Measurements from ENCODE around the gene VGF.
"Not testable (repeated sequence)": the region's sequence is repeated elsewhere in the genome, so short reads cannot be mapped to it uniquely, and the experiment has no call there.

Gene VGF

GRCh38 chr7:101133621-101134398 is 31.6 kb downstream of the VGF start:
- no peak for DNase-seq

- not testable (repeated sequence) for DNase-seq
Measured at GRCh38 chr7:101132626-101133600, 32.5 kb downstream of the VGF start.

GRCh38 chr7:101129603-101130117 is 35.7 kb downstream of the VGF start:
- DNase-seq, result no peak

- DNase-seq, result no peak
Measured at GRCh38 chr7:101128040-101128834, 37.1 kb downstream of the VGF start.

- no peak for DNase-seq
Measured at GRCh38 chr7:101127460-101128039, 37.8 kb downstream of the VGF start.

GRCh38 chr7:101126651-101127459 is 38.5 kb downstream of the VGF start, which contains the start of gene SERPINE1:
SERPINE1 (plus strand) TSS chr7:101127104; CDS start chr7:101128394, 1,290 bp downstream.
- DNase-seq, result no peak

- DNase-seq, result no peak
Measured at GRCh38 chr7:101125989-101126650, 39.2 kb downstream of the VGF start.

- no peak for DNase-seq
Measured at GRCh38 chr7:101124376-101125056, 40.9 kb downstream of the VGF start.

GRCh38 chr7:101123703-101124068 is 41.7 kb downstream of the VGF start:
- DNase-seq, result no peak

- no peak for DNase-seq
Measured at GRCh38 chr7:101122933-101123702, 42.3 kb downstream of the VGF start.

- DNase-seq, result no peak
Measured at GRCh38 chr7:101121991-101122932, 43.1 kb downstream of the VGF start.

- not testable (repeated sequence) for DNase-seq
Measured at GRCh38 chr7:101121631-101121990, 43.8 kb downstream of the VGF start.

GRCh38 chr7:101120315-101120714 is 45.1 kb downstream of the VGF start:
- no peak for DNase-seq

GRCh38 chr7:101119876-101120275 is 45.5 kb downstream of the VGF start:
- DNase-seq, result no peak

GRCh38 chr7:101118856-101119255 is 46.5 kb downstream of the VGF start:
- no peak for DNase-seq

- no peak for DNase-seq
Measured at GRCh38 chr7:101116898-101117297, 48.5 kb downstream of the VGF start.

- DNase-seq, result no peak
Measured at GRCh38 chr7:101115215-101115614, 50.2 kb downstream of the VGF start.

GRCh38 chr7:101114492-101114891 is 50.9 kb downstream of the VGF start:
- DNase-seq, result no peak

Measured in NCI-H1048 (cell line).